ENCODE data around the gene RPL21. TPM values are rescaled to one million over a fixed set of nuclear protein-coding genes. Genes with fewer than 3 reads are reported as not detected.
A peak's percentile ranks its signal among the peaks of the same experiment; 100 is the strongest.

The RPL21 gene
- total and polyA plus RNA-seq, 2 donors (not counting 1 experiment from before 2014, with no cell fraction given): 831 to 1,841 TPM

DNA sequence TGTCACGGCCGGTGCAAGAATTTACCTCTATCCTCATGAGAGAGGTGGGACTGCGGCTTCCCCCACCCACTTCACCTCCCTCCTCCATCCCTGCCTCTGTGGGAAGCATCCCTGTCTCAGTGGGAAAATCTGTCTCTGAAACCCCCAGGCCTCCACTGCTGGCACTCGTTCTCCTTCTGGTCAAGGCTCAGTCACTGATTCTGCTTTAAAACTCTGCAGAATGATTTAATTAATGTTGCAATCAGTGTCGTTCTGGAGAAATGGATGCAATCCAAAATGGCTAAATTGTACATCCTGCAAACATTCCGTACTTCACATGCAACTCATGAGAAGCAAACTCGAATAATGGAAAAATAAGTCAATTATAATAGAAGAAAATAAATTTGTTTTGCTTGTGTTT, 24.8 kb downstream of the RPL21 start:
- Histone ChIP-seq H4K20me1 (ENCODE audit: control insufficient read depth, extremely low read depth, insufficient read depth, low read length) (no peaks in the 10 kb centered on the region), H3K36me3 (ENCODE audit: control insufficient read depth, insufficient read depth, low read length) (no peaks in the 10 kb centered on the region), H2AFZ (ENCODE audit: low read length) (no peak overlapping the region), H3K27ac (ENCODE audit: insufficient read depth, low read length) (no peak overlapping the region), H3K79me2 (ENCODE audit: control insufficient read depth, insufficient read depth, low read length) (no peaks in the 10 kb centered on the region), H3K9me3 (ENCODE audit: control insufficient read depth, insufficient read depth, low read depth, low read length) (no peaks in the 10 kb centered on the region), H3K4me3 (replicated peaks in 1 of 4; ENCODE audit: control extremely low read depth in 1 of 4, insufficient read depth in 1 of 4, low read depth in 3 of 4, low read length in 4 of 4) (no peak overlapping the region), H3K4me1 (ENCODE audit: control insufficient read depth, extremely low read depth, insufficient read depth, low read length) (peaks cover 9% of the 10 kb centered on the region), H3K4me2 (ENCODE audit: extremely low read depth, insufficient read depth, low read length) (no peak overlapping the region), H3K27me3 (ENCODE audit: control insufficient read depth, insufficient read depth, low read length) (peaks cover 3% of the 10 kb centered on the region), H3K9ac (ENCODE audit: insufficient read depth, low read length) (no peak overlapping the region)
- TF ChIP-seq, protein P1, sequence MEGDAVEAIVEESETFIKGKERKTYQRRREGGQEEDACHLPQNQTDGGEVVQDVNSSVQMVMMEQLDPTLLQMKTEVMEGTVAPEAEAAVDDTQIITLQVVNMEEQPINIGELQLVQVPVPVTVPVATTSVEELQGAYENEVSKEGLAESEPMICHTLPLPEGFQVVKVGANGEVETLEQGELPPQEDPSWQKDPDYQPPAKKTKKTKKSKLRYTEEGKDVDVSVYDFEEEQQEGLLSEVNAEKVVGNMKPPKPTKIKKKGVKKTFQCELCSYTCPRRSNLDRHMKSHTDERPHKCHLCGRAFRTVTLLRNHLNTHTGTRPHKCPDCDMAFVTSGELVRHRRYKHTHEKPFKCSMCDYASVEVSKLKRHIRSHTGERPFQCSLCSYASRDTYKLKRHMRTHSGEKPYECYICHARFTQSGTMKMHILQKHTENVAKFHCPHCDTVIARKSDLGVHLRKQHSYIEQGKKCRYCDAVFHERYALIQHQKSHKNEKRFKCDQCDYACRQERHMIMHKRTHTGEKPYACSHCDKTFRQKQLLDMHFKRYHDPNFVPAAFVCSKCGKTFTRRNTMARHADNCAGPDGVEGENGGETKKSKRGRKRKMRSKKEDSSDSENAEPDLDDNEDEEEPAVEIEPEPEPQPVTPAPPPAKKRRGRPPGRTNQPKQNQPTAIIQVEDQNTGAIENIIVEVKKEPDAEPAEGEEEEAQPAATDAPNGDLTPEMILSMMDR (conservative IDR thresholded peaks at IDR 0.05 in 1 of 2, IDR thresholded peaks at IDR 0.05 in 1 of 2; ENCODE audit: low read depth in 1 of 2, low read length in 2 of 2): no peak
- TF ChIP-seq EZH2 (IDR thresholded peaks at IDR 0.05; ENCODE audit: low read length, missing control alignments): no peak
- peak in 1 of 2 donors; percentile 88 for DNase-seq (ENCODE audit: low read depth in 2 of 2)

DNA sequence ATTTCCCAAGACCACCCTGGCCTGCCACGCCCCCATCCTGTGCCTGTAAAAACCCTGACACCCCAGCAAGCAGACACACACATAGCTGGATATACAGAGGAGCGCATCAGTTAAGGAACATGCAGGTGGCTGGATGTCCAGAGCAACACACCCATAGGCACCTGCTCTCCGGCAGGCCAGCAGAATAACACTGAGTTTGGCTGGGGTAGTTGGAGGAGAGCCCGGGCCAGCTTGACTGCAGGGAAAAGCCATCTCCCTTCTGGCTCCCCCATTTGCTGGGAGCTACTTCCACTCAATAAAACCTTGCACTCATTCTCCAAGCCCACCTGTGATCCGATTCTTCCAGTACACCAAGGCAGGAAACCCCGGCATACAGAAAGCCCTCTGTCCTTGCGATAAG, 28.1 kb downstream of the RPL21 start:
- no peaks in the 10 kb centered on the region for H3K9me3 ChIP-seq (ENCODE audit: control insufficient read depth, insufficient read depth, low read depth, low read length)
- no peaks in the 10 kb centered on the region for H3K79me2 ChIP-seq (ENCODE audit: control insufficient read depth, insufficient read depth, low read length)
- no peak overlapping the region for H3K27ac ChIP-seq (ENCODE audit: insufficient read depth, low read length)
- H2AFZ ChIP-seq (ENCODE audit: low read length): no peak overlapping the region
- peaks cover 2% of the 10 kb centered on the region for H3K4me1 ChIP-seq (ENCODE audit: control insufficient read depth, extremely low read depth, insufficient read depth, low read length)
- TF ChIP-seq, protein P1 (conservative IDR thresholded peaks at IDR 0.05 in 1 of 2, IDR thresholded peaks at IDR 0.05 in 1 of 2; ENCODE audit: low read depth in 1 of 2, low read length in 2 of 2): no peak
- TF ChIP-seq EZH2 (IDR thresholded peaks at IDR 0.05; ENCODE audit: low read length, missing control alignments): no peak
- no peaks in the 10 kb centered on the region for H4K20me1 ChIP-seq (ENCODE audit: control insufficient read depth, extremely low read depth, insufficient read depth, low read length)
- no peak overlapping the region for H3K4me3 ChIP-seq (replicated peaks in 1 of 4; ENCODE audit: control extremely low read depth in 1 of 4, insufficient read depth in 1 of 4, low read depth in 3 of 4, low read length in 4 of 4)
- H3K27me3 ChIP-seq (ENCODE audit: control insufficient read depth, insufficient read depth, low read length): peaks cover 8% of the 10 kb centered on the region
- H3K4me2 ChIP-seq (ENCODE audit: extremely low read depth, insufficient read depth, low read length): no peak overlapping the region
- no peaks in the 10 kb centered on the region for H3K36me3 ChIP-seq (ENCODE audit: control insufficient read depth, insufficient read depth, low read length)
- H3K9ac ChIP-seq (ENCODE audit: insufficient read depth, low read length): no peak overlapping the region
- no peak for DNase-seq (ENCODE audit: low read depth in 2 of 2)

DNA sequence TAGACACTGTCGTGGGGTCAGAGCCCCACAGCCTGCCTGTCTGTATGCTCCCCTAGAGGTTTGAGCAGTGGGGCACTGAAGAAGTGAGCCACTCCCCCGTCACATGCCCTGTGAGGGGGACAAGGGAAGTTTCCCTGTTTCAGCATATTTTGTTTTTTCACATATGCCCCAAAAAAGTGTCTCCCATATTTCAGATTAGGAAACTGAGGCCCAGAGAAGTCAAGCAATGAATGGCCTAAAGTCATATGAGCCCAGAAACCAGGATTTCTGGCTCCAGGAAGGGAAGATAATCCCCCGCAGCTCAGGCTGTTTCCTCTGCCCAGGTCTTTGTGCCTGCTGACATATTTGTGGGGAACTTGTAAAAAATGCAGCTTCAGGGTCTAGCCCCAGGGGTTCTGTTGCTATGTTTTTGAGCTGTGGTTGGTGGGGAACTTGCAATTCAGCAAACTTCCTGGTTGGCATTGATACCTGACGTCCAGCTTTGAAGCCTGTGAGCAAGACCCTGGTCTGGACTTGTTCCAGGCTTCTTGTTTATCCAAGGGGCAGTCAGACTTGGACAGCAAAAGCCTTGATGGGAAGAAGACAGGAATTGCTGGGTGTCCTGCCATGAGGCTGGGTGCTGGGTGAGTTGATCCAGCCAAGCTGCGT, 28.8 kb downstream of the RPL21 start:
- Histone ChIP-seq H4K20me1 (ENCODE audit: control insufficient read depth, extremely low read depth, insufficient read depth, low read length) (no peaks in the 10 kb centered on the region), H3K9ac (ENCODE audit: insufficient read depth, low read length) (no peak overlapping the region), H3K4me3 (replicated peaks in 1 of 4; ENCODE audit: control extremely low read depth in 1 of 4, insufficient read depth in 1 of 4, low read depth in 3 of 4, low read length in 4 of 4) (no peak overlapping the region), H3K9me3 (ENCODE audit: control insufficient read depth, insufficient read depth, low read depth, low read length) (no peaks in the 10 kb centered on the region), H3K79me2 (ENCODE audit: control insufficient read depth, insufficient read depth, low read length) (no peaks in the 10 kb centered on the region), H3K4me1 (ENCODE audit: control insufficient read depth, extremely low read depth, insufficient read depth, low read length) (peaks cover 2% of the 10 kb centered on the region), H3K36me3 (ENCODE audit: control insufficient read depth, insufficient read depth, low read length) (no peaks in the 10 kb centered on the region), H3K4me2 (ENCODE audit: extremely low read depth, insufficient read depth, low read length) (no peak overlapping the region), H2AFZ (ENCODE audit: low read length) (no peak overlapping the region), H3K27ac (ENCODE audit: insufficient read depth, low read length) (no peak overlapping the region), H3K27me3 (ENCODE audit: control insufficient read depth, insufficient read depth, low read length) (peaks cover 8% of the 10 kb centered on the region)
- no peak for DNase-seq (ENCODE audit: low read depth in 2 of 2)
- TF ChIP-seq, protein P1 (conservative IDR thresholded peaks at IDR 0.05 in 1 of 2, IDR thresholded peaks at IDR 0.05 in 1 of 2; ENCODE audit: low read depth in 1 of 2, low read length in 2 of 2): no peak
- TF ChIP-seq EZH2 (IDR thresholded peaks at IDR 0.05; ENCODE audit: low read length, missing control alignments): no peak

All from fibroblast of lung (primary cell).